ENCODE measurements around the gene KCTD17.

GRCh38 chr22:37012262-37012904 lies 39.2 kb upstream of the KCTD17 start:
- TF ChIP-seq POLR2A (IDR thresholded peaks at IDR 0.05; ENCODE audit: low read depth, low read length): no peak
- no peak for TF ChIP-seq CHD1 (IDR thresholded peaks at IDR 0.05; ENCODE audit: low read depth, low read length)
- TF ChIP-seq BHLHE40 (IDR thresholded peaks at IDR 0.05; ENCODE audit: low read depth, low read length): no peak

Data from IMR-90 (cell line).